IMR-90 (cell line): Measurements from ENCODE around the gene RAB9B. TPM values are rescaled to one million over a fixed set of nuclear protein-coding genes. Genes with fewer than 3 reads are reported as not detected.

ENCODE experiments used
- ATAC-seq: fragments of 200-7000 bp; cut with Tn5 transposase; 2 replicates; pipeline ENCODE4 v1.9.1; 2020; ENCODE audit warnings: low read depth, mild to moderate bottlenecking, moderate library complexity
- BruUV-seq: library from RNA; stranded (reverse); fragments of 400-500 nt; replicated peaks from 2 replicates; lab custom pipeline; 2021; lab: Mats Ljungman, UMichigan
- CTCF ChIA-PET: fragments of 300-600 bp; formaldehyde crosslinking; extraction: SDS; loops from one replicate; lab custom pipeline; 2021; ENCODE audit warnings: antibody characterized with exemption; lab: Yijun Ruan, JAX
- POLR2A ChIA-PET: fragments of 300-600 bp; sonication (Branson Sonifier 250); formaldehyde crosslinking; loops from one replicate; lab custom pipeline; 2022; ENCODE audit warnings: antibody characterized with exemption; ENCODE audit not compliant: unreplicated experiment; lab: Charles Lee
- DNase-seq: peaks from one replicate; pipeline ENCODE4 v3.0.0; 2013
- H2AFZ ChIP-seq: replicated peaks from 2 replicates; pipeline ENCODE3; 2013; ENCODE audit warnings: low read length, mild to moderate bottlenecking; ENCODE audit not compliant: poor library complexity
- H2AK5ac ChIP-seq: 2 replicates; pipeline ENCODE4 v1.6.1; 2013; ENCODE audit warnings: low read depth, low read length, inconsistent platforms
- H2AK9ac ChIP-seq: replicated peaks from 2 replicates; pipeline ENCODE3; 2013; ENCODE audit warnings: mild to moderate bottlenecking, low read depth, low read length, moderate library complexity; ENCODE audit not compliant: poor library complexity
- H2BK120ac ChIP-seq: 2 replicates; pipeline ENCODE4 v1.6.1; 2013; ENCODE audit warnings: low read depth, low read length, inconsistent platforms
- H2BK15ac ChIP-seq: 3 replicates; pipeline ENCODE4 v1.6.1; 2013; ENCODE audit warnings: low read depth, low read length, inconsistent platforms
- H2BK20ac ChIP-seq: 2 replicates; pipeline ENCODE4 v1.6.1; 2013; ENCODE audit warnings: low read depth, mild to moderate bottlenecking, inconsistent platforms, low read length, moderate library complexity
- H2BK5ac ChIP-seq: 2 replicates; pipeline ENCODE4 v1.6.1; 2013; ENCODE audit warnings: mild to moderate bottlenecking, low read depth, low read length, inconsistent platforms; ENCODE audit not compliant: poor library complexity, severe bottlenecking
- H3K14ac ChIP-seq: replicated peaks from 2 replicates; pipeline ENCODE4 v1.6.1; 2013; ENCODE audit warnings: low read depth, low read length, inconsistent platforms
- H3K18ac ChIP-seq: 2 replicates; pipeline ENCODE4 v1.6.1; 2013; ENCODE audit warnings: low read depth, low read length, control low read depth
- H3K23ac ChIP-seq: 2 replicates; pipeline ENCODE4 v1.6.1; 2013; ENCODE audit warnings: low read depth, low read length, inconsistent platforms
- H3K27ac ChIP-seq: 2 replicates; pipeline ENCODE4 v1.5.1; 2013; ENCODE audit warnings: mild to moderate bottlenecking, control low read depth, low read length; ENCODE audit not compliant: insufficient read depth
- H3K27me3 ChIP-seq: 2 replicates; pipeline ENCODE4 v1.6.1; 2013; ENCODE audit warnings: low read length; ENCODE audit not compliant: control insufficient read depth, insufficient read depth
- H3K36me3 ChIP-seq: 2 replicates; pipeline ENCODE4 v1.6.1; 2013; ENCODE audit warnings: low read length, mixed read lengths; ENCODE audit not compliant: control insufficient read depth, insufficient read depth
- H3K4ac ChIP-seq: 2 replicates; pipeline ENCODE4 v1.6.1; 2013; ENCODE audit warnings: low read depth, low read length, inconsistent platforms
- H3K4me1 ChIP-seq: 2 replicates; pipeline ENCODE4 v1.6.1; 2013; ENCODE audit warnings: low read length, mixed read lengths; ENCODE audit not compliant: control insufficient read depth, insufficient read depth
- H3K4me2 ChIP-seq: 2 replicates; pipeline ENCODE4 v1.6.1; 2013; ENCODE audit warnings: low read depth, mild to moderate bottlenecking, control low read depth, low read length, moderate library complexity
- H3K4me3 ChIP-seq: 2 replicates; pipeline ENCODE4 v1.5.1; 2013; ENCODE audit warnings: low read depth, mild to moderate bottlenecking, control low read depth, low read length, moderate library complexity; ENCODE audit not compliant: insufficient read depth
- H3K56ac ChIP-seq: 2 replicates; pipeline ENCODE4 v1.6.1; 2013; ENCODE audit warnings: low read length, inconsistent platforms; ENCODE audit not compliant: insufficient read depth; ENCODE audit errors: extremely low read depth
- H3K79me1 ChIP-seq, 2 experiments: 2 replicates each; pipeline ENCODE4 v1.6.1; 2013; ENCODE audit warnings: low read length in 2 of 2, inconsistent platforms in 1 of 2, low read depth in 1 of 2
- H3K9ac ChIP-seq: 2 replicates; pipeline ENCODE4 v1.6.1; 2013; ENCODE audit warnings: low read depth, low read length, control low read depth
- H3K9me1 ChIP-seq: 2 replicates; pipeline ENCODE4 v1.6.1; 2013; ENCODE audit warnings: low read length, inconsistent platforms; ENCODE audit not compliant: insufficient read depth
- H3K9me3 ChIP-seq: 2 replicates; pipeline ENCODE4 v1.6.1; 2013; ENCODE audit warnings: low read length; ENCODE audit not compliant: control insufficient read depth, insufficient read depth
- H4K20me1 ChIP-seq: 2 replicates; pipeline ENCODE4 v1.6.1; 2013; ENCODE audit warnings: low read length, inconsistent platforms; ENCODE audit not compliant: insufficient read depth
- H4K5ac ChIP-seq: 2 replicates; pipeline ENCODE4 v1.6.1; 2013; ENCODE audit warnings: mild to moderate bottlenecking, low read depth, low read length, control low read depth
- H4K8ac ChIP-seq, 2 experiments: 2 replicates each; pipeline ENCODE4 v1.6.1; 2013; ENCODE audit warnings: low read depth in 2 of 2, low read length in 2 of 2, control low read depth in 1 of 2, inconsistent platforms in 1 of 2
- H4K91ac ChIP-seq: 2 replicates; pipeline ENCODE4 v1.6.1; 2013; ENCODE audit warnings: low read depth, low read length, inconsistent platforms; ENCODE audit not compliant: insufficient read depth
- MAFK ChIP-seq: IDR thresholded peaks from 2 replicates; pipeline ENCODE4 v1.6.1; 2012; ENCODE audit warnings: low read depth, low read length, improper control_type of control experiment
- WGBS, 2 experiments: methylation state at CpG; one replicate each; pipeline versions ENCODE4 v1.1.5 to v1.1.7; 2013; ENCODE audit warnings: missing lambda C conversion rate in 2 of 2; ENCODE audit not compliant: insufficient read length in 1 of 2; ENCODE audit errors: extremely low coverage in 2 of 2; 5-methylcytosine and 5-hydroxymethylcytosine counted together
- dilution Hi-C: fragments of 300-500 bp; cut with HindIII; formaldehyde crosslinking; loops from one replicate; pipeline ENCODE4 v1.14.3; 2018; ENCODE audit warnings: low sequenced_read_pairs; ENCODE audit not compliant: unreplicated experiment
- in situ Hi-C: fragments of 300-500 bp; cut with MboI; formaldehyde crosslinking; loops from 3 replicates; pipeline ENCODE4 v1.14.3; 2019; ENCODE audit warnings: low sequenced_read_pairs, inconsistent platforms, mixed read lengths
- intact Hi-C: fragments of 100-400 bp; cut with micrococcal nuclease; formaldehyde crosslinking; loops from 2 replicates; pipeline ENCODE4 v1.10.0; 2022
- polyA plus RNA-seq, 3 experiments: library from polyadenylated mRNA; depleted of rRNA; stranded (reverse); fragments of >200 nt; gene quantifications; 2 replicates each; pipeline ENCODE4 v1.2.3, GENCODE V29; 2012; ENCODE audit warnings: low replicate concordance in 1 of 3
- total RNA-seq: library from RNA; depleted of rRNA; stranded (reverse); fragments of >200 nt; gene quantifications from 2 replicates; pipeline ENCODE4 v1.2.3, GENCODE V29; 2012

Gene RAB9B
- total and polyA plus RNA-seq, 2 of the 4 experiments (the other 2 are of a cell fraction), result 0.58 to 0.90 TPM

DNA sequence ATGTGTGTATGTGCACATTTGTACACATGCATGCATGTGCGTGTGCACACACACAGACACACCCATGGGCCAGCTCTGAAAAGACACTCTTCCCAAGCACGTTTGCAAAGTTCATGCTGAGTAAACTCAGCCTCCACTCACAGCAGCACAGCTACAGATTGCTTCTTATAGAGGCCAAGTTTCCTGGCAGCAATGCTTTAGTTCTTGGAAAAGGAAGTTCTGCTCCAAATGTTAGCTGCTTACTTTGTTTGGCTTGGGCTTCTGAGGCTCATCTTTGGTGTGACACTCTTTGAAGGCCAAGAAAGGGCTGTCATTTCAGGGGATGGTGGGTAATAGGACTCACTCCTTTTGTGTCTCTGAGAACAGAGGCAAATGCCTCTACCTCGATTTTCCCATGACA, 48.9 kb downstream of the RAB9B start:
- ChIA-PET CTCF (no interaction called here), POLR2A (no interaction called here)
- Histone ChIP-seq H4K5ac (no peak overlapping the region), H2AK5ac (no peak overlapping the region), H2AK9ac (no peak overlapping the region), H2AFZ (no peak overlapping the region), H2BK5ac (no peak overlapping the region), H3K4me1 (no peaks in the 10 kb centered on the region), H3K79me1 (no peaks in the 10 kb centered on the region), H3K4ac (no peak overlapping the region), H3K9me1 (no peaks in the 10 kb centered on the region), H4K91ac (no peak overlapping the region), H2BK20ac (no peak overlapping the region), H2BK15ac (no peak overlapping the region), H3K23ac (no peak overlapping the region), H3K27ac (no peak overlapping the region), H3K36me3 (no peaks in the 10 kb centered on the region), H4K20me1 (no peaks in the 10 kb centered on the region), H3K4me3 (no peak overlapping the region), H3K56ac (no peak overlapping the region), H3K9ac (no peak overlapping the region), H4K8ac (no peak overlapping the region), H2BK120ac (no peak overlapping the region), H3K14ac (no peak overlapping the region), H3K4me2 (no peak overlapping the region), H3K18ac (no peak overlapping the region), H3K27me3 (peaks cover 26% of the 10 kb centered on the region), H3K9me3 (no peaks in the 10 kb centered on the region)
- intact Hi-C loops, result no loop called here
- dilution Hi-C loops, result no loop called here
- TF ChIP-seq MAFK, result no peak
- WGBS, 2 experiments, result 20% methylated on average over 1 of the region's 3 CpGs; no CpG with 5 or more reads in 1 of the 2 experiments
- in situ Hi-C loops, result no loop called here
- ATAC-seq (no peak), DNase-seq (no peak)
- BruUV-seq, result no TSS peak
